Activated T-cell treated with anti-CD3 and anti-CD28 coated beads for 1 hour (primary cell): ENCODE results near the gene SRPRA.

Experiments
- DNase-seq: peaks from one replicate; pipeline ENCODE4 v3.0.0-alpha.2; 2020; ENCODE audit warnings: low read depth

Gene SRPRA

DNA sequence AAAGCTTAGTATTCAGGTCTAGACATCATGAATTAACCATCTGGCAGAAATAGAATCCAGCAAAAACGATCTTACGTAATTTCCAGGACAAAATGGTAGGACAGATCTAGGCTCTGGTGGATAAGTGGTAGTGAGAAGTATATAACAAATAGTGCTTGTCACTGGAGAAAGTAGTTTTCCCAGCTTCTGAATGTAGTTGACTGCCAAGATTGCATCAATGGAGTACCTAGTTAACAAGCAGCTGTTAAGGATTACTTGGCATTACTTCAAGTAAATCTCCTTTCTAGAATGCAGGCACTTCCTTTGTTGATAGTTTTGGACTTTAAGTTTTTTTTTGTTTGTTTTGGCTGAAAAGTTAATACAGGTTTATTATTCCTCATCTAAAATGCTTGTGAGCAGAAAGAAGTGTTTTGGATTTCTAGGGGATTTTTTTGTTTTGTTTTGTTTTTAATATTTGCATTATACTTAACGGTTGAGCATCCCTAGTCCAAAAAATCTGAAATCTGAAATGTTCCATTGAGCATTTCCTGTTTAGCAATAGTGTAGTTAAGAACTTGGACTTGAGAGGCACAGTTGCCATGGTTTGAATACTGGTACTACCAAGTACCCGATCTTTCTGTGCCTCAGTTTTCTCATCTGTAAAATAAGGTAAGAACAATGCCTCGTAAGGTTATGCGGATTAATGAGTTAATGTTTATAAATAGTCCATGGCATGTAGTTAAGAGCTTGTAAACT lies 36.8 kb downstream of the SRPRA start:
- DNase-seq, result no peak

DNA sequence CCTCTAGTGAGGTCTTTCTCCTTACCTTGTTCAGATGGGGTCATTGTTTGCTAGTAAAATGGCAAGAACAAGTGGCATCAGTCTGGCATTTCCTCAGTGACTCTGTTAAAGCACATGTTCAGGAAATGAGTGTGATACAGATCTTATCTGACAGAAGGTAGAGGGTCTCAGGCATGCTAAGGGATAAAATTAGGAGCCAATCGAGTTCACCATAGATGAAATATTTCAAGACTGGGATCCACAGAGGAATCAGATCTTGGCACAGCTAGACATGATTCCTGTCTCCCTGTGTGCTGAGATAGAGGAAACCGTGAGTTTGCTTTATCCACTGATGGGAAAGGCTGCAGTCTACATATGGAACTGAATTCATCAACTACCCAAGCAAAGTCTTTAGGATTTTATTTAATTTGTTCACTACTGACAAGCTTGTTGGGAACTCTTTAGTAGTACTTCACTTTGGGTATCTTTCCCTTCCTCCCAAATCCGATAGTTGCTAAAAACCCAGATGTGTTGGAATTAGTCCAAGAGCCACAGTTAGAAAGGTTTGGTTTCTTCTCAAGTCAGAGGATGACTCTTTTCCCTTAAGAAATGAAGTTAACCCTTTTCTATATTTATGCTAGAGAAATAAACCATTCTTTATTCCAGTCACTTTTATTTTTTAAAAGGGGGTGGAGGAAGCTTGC lies 38.7 kb downstream of the SRPRA start:
- no peak for DNase-seq

DNA sequence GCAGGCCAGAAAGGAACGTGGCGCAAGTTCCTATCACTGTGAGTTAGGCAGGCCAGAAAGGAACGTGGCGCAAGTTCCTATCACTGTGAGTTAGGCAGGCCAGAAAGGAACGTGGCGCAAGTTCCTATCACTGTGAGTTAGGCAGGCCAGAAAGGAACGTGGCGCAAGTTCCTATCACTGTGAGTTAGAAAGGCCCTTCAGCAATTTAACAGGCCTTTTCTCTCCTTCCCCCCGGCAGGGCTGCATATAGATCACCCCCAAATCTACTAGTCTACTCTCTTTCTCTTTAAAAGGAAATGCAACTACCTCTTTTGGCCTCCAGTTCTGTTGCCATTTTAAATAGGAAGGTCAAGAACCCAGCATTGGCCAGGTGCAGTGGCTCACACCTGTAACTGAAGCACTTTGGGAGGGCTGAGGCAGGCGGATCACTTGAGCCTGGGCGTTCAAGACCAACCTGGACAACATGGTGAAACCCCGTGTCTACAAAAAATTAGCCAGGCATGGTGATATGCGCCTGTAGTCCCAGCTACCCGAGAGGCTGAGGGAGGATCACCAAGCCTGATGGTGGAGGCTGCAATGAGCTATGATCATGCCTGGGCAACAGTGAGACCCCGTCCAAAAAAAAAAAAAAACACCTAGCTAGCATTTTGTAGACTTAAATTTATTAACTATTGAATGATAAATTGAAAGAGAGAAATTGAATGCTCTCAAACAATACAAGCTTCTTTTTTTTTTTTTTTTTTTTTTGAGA lies 42.2 kb downstream of the SRPRA start:
- DNase-seq, result no peak

DNA sequence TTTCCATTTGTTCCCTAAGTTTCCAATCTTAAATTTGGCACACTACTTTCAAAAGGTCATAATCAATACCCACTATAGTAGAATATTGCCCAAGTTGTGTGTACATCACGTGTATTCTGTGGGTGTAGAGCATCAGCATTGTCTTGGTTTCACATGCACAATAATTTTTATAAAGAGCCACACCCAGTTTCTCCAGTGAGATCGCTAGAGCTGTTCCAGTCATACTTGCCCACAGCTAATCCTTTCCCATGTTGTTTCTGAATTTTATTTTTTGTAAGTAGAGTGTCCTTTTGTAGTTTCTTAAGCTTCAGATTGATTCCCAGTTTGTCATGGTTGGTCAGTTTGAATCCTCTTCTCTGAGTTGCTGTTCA lies 43.4 kb downstream of the SRPRA start:
- no peak for DNase-seq

DNA sequence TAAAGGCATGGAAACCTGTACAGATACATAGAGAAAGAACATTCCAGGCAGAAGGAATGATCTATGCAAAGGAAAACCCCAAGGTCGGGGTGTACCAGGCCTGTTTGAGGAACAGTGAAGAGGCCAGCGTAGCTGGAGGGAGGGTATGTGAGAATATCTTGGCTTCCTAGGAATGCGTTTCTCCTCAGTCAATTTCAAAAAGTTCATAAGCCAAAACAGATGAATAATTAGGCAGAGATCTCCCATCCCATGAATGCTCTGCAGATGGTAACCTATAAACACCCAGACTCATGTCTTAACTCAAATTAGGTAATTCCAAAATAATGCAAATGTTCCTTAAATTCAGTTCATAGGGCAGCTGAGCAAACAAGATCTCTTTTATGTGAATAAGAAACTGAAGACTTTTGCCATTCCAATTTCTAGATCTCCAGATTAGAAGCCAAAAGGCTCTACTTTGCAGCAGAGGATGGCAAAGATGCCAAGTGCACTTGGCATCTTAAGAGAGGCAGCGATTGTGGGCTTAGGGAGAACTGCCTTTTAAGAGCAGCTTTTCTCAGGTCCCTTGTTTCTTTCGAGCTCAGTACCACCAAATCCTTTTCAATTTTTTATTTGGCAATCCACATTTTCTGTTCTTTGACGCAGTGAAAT lies 43.9 kb downstream of the SRPRA start:
- DNase-seq, result no peak

DNA sequence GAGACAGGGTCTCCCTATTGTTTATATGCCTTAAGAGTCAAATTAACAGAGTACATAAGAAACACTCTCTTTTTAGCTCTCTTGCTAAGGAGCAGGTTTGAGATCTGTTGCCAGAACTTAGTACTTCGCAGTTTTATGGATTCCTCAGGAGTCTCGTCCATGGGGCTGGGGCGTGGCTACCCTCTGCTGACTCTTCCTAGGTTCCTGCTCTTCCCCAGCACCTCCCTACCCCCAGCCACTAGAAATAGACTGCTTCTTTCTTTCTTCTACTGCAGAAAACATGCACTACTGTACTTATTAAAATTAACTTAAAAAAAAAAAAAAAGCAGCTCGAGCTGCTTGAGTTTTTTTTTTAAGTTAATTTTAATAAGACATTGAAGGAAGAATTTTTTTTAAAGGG lies 49.1 kb downstream of the SRPRA start:
- DNase-seq, result no peak

DNA sequence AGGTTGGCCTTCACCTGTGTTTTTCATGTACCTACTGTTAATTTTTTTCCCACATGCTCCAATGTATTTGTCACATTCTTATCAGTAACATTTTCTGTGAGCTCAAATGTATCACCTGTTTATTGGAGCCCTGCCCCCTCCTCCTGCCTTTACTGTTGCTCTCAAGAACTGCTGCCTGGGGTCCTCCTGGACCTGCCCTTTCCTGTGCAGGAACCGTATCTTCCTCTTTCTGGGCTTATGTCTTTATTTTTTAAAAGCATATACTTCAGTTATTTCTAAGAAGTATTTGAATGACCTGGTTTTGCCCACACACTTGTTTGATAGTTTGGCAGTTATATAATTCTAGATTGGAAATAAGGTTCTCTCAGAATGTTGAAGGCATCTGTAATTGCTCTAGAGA lies 51.2 kb downstream of the SRPRA start:
- no peak for DNase-seq

DNA sequence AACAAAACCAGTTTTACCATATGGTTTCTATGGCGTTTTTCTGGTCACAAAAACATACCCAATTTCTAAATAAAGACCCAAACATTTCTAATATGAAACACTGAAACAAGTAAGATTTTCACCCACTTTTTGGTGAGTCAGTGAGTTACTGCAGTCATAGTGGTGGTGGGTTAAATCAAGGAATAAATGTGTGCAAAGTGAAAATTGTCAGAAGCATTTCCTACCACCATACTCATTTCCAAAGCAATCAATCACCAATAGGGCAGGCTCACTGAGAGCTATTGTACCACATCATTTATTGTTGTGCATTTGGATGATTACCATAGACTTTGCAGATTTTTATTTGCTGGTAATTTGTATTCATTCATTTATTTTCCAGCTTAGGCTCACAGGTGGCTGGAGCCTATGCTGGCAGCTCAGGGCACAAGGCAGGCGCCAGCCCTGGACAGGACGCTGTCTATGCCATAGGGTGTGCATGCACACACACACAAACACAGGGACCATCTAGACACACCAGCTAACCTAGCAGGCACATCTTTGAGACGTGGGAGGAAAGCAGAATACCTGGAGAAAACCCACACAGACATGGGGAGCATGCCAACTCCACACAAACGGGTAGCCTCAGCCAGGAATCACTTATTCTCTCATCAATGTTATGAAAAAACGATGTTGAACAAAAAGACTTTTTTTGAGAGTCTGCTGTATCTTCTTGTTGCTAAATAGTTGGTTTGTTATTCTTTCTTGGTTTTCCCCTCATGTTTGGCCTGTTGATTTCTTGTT lies 52.0 kb downstream of the SRPRA start:
- no peak for DNase-seq

DNA sequence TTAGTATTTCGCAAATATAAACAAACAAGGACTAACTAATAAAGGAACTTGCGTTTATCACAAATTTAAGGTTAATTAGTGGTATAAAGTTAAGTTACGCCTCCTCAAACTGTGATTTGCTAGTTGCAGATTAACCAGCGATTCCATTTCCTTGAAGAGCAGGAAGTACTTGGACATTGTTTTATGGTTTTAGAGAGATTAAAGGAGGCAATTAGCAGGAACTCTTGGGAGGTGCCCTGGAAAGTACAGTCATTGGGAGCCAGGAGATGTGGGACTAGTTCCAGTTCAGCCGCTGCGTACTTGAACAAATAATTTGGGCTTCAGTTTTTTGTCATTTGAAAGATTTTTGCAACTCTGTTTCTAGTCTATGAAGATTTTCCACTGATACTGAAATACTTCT lies 53.9 kb downstream of the SRPRA start:
- DNase-seq, result no peak

DNA sequence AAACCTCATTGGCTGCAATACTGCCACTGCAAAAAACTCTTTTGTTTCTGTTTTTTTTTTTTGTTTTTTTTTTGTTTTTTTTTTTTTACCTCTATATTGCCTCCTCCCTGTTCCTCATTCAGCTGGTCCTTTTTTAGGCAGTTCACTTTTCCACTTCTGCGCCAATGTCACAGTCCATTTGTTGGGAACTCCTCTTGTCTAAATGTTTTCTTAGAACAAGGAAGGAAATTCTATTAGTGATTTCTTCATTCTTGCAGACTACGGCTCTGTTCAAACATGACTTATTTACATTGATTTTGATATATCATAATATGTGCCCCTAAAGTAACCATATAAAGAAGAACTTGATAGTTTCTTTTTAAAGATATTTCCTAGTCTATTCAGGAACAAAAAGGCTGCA lies 54.3 kb downstream of the SRPRA start:
- no peak for DNase-seq
